ENCODE data around the gene TRPM4.

- TF ChIP-seq CTCF (IDR thresholded peaks at IDR 0.05; ENCODE audit: insufficient read depth, low read length, poor library complexity, severe bottlenecking) (no peak), EZH2phosphoT487 (conservative IDR thresholded peaks at IDR 0.05; ENCODE audit: low read length) (no peak)
These were observed 37.3 kb upstream of the TRPM4 start for GRCh38 chr19:49120325-49120683.

Data from SU-DHL-6 (cell line).